ENCODE data around the gene NGDN. TPM values are rescaled to one million over a fixed set of nuclear protein-coding genes. Genes with fewer than 3 reads are reported as not detected.
"Not testable (repeated sequence)": the region's sequence is repeated elsewhere in the genome, so short reads cannot be mapped to it uniquely, and the experiment has no call there.

NGDN gene, protein sequence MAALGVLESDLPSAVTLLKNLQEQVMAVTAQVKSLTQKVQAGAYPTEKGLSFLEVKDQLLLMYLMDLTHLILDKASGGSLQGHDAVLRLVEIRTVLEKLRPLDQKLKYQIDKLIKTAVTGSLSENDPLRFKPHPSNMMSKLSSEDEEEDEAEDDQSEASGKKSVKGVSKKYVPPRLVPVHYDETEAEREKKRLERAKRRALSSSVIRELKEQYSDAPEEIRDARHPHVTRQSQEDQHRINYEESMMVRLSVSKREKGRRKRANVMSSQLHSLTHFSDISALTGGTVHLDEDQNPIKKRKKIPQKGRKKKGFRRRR
- polyA plus RNA-seq (ENCODE audit: low read depth in 6 of 6): 100 to 1,000 TPM in 1 of 6 donors, 10 to 100 TPM in 5; 54.2 to 105 (median 76.4) TPM

DNA sequence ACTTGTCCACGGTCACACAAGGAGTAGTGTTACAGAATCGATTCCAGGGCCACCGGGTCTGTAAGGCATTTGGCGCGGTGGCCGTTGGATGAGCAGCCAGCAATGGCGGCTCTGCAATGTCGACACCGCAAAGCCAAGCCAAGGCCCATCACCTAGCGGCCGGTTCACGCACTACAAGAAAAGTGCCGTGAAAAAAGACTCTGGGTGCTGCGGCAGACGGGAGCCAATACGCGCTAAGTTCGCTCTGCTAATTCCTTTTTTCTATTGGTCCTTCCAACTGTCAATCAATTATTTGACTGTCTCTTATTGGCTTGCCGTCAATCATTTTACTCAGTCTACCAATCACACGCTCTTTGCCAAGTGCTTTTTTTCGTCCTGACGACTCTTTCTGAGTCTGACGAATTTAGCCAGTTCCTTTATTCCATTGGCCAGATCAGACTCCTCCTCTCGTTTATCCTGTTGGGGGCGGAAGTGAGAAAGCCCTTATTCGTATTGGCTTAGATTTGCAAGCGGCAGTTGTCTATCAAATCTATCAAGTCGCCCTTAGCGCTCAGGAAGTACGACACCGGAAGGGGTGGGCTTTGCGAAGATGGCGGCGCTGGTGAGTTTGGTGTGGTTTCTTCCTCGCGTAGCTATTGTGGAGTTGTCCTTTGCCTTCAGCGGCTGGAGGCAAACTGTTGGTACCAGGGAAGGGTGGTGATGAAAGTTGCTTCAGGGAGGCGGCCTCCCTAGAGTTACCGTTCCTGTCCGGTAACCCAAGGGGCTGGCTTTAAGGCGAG is at the start of gene NGDN:
Gene NGDN (plus strand): TSS at position 577 of the 779 bp plus-strand sequence. CDS start 13 bp downstream, at position 590.
- no peak within 1 kb of the TSS for H3K27ac Mint-ChIP-seq
- DNase-seq (peak; percentile 95), ATAC-seq (ENCODE audit: low read depth in 2 of 2) (peak; percentile 87 to 90)
- peaks cover 6 to 7% (median 7%) of the 10 kb centered on the region in 3 donors for H3K4me1 Mint-ChIP-seq
- H3K4me3 Mint-ChIP-seq: peak within 1 kb of the TSS in 2 of 8 donors; percentile 52 to 54
- H3K36me3 Mint-ChIP-seq: peaks cover 10 to 11% of the 10 kb centered on the region in 2 donors
- H3K9me3 Mint-ChIP-seq: no peaks in the 10 kb centered on the region
- no peaks in the 10 kb centered on the region for H3K27me3 Mint-ChIP-seq

DNA sequence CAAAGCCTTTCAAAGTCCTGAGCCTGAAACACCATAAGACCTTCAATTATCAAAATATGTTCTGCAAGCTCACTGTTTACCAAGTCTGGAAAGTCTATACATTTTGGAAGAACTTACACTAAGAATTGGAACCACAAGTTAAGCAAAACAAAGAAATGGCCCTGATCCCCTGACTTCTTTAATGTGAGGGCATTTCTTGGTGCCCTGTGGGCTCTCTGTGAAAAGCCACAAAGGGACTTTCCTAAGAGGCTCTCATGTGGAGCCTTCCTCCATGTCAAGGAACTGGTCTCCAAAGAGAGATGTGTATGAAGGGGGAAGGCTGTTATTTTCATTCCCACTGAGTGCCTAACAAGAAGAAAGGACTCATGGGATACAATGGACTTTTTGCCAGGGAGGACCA is 47.9 kb upstream of the NGDN start:
- DNase-seq (no peak), ATAC-seq (ENCODE audit: low read depth in 2 of 2) (no peak)
- no peaks in the 10 kb centered on the region for H3K9me3 Mint-ChIP-seq
- H3K27me3 Mint-ChIP-seq: peaks cover 8 to 44% (median 38%) of the 10 kb centered on the region in 3 donors
- H3K36me3 Mint-ChIP-seq: no peaks in the 10 kb centered on the region
- H3K4me3 Mint-ChIP-seq: no peak overlapping the region
- H3K4me1 Mint-ChIP-seq: peaks cover 0 to under 1% (median 0%) of the 10 kb centered on the region in 3 donors
- H3K27ac Mint-ChIP-seq: no peak overlapping the region

DNA sequence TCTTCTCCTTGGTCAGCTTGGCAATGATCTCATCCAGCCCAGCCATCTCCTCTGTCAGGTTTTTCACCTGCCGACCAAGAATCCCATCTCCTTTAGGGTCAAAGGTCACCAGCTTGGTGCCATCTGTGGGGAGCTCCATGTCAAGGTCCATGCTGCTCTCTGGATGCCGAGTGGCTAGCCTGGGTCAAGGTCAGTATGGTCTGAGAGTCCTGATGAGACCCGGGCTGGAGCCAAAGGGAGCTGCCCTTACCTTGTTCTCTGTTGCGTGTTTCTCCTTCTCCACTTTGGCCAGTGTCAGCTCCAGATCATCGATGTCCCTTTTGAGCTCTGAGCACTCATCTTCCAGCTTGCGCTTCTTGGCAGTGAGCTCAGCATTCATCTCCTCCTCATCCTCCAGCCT is 45.8 kb upstream of the NGDN start:
- H3K4me1 Mint-ChIP-seq: peaks cover 0 to 4% (median 0%) of the 10 kb centered on the region in 3 donors
- ATAC-seq (ENCODE audit: low read depth in 2 of 2) (no peak), DNase-seq (no peak)
- H3K9me3 Mint-ChIP-seq: no peaks in the 10 kb centered on the region
- peaks cover 10 to 31% (median 27%) of the 10 kb centered on the region in 3 donors for H3K27me3 Mint-ChIP-seq
- no peaks in the 10 kb centered on the region for H3K36me3 Mint-ChIP-seq
- no peak overlapping the region for H3K4me3 Mint-ChIP-seq
- H3K27ac Mint-ChIP-seq: no peak overlapping the region

DNA sequence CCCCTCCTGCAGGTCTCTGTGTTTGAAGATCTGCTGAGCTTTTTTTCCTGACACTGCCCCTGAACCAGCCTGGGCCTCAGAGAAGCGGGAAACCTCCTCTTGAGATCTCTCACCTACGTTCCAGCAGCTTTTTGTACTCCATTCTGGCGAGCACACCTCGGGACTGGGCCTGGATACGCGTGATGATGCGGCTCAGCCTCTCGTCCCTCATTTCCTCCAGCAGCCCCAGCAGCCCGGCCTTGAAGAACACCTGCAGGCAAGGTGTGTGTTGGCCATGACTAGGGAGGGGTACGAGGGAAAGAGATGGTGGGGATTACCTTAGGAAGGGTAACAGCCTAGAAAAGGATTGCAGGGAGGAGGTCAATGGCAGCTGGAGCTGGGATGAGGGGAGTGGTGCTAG is 44.3 kb upstream of the NGDN start:
- no peak for DNase-seq
- peak overlapping the region in 1 of 6 donors; percentile 76 for H3K27ac Mint-ChIP-seq
- H3K36me3 Mint-ChIP-seq: no peaks in the 10 kb centered on the region
- ATAC-seq (ENCODE audit: low read depth in 2 of 2): no peak
- H3K4me3 Mint-ChIP-seq: no peak overlapping the region
- H3K27me3 Mint-ChIP-seq: peaks cover 9 to 22% (median 17%) of the 10 kb centered on the region in 3 donors
- H3K9me3 Mint-ChIP-seq: no peaks in the 10 kb centered on the region
- H3K4me1 Mint-ChIP-seq: peaks cover 0 to 4% (median 0%) of the 10 kb centered on the region in 3 donors

DNA sequence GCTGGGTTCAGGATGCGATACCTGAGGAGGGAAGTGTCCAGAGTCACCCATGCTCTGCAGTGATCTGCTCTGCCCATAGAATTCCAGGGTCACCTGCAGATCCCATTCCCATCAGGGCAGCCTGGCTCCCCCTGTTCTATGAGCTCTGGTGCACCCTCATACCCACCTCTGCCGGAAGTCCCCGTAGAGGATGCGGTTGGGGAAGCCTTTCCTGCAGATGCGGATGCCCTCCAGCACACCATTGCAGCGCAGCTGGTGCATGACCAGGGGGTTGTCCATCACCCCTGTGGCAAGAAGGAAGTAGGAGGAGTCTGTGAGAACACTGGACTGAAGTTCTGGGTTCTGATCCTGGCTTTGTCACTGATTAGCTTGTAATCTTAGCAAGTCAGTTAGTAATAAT is 43.7 kb upstream of the NGDN start:
- H3K27me3 Mint-ChIP-seq: peaks cover 8 to 23% (median 19%) of the 10 kb centered on the region in 3 donors
- H3K4me3 Mint-ChIP-seq: not testable (repeated sequence)

DNA sequence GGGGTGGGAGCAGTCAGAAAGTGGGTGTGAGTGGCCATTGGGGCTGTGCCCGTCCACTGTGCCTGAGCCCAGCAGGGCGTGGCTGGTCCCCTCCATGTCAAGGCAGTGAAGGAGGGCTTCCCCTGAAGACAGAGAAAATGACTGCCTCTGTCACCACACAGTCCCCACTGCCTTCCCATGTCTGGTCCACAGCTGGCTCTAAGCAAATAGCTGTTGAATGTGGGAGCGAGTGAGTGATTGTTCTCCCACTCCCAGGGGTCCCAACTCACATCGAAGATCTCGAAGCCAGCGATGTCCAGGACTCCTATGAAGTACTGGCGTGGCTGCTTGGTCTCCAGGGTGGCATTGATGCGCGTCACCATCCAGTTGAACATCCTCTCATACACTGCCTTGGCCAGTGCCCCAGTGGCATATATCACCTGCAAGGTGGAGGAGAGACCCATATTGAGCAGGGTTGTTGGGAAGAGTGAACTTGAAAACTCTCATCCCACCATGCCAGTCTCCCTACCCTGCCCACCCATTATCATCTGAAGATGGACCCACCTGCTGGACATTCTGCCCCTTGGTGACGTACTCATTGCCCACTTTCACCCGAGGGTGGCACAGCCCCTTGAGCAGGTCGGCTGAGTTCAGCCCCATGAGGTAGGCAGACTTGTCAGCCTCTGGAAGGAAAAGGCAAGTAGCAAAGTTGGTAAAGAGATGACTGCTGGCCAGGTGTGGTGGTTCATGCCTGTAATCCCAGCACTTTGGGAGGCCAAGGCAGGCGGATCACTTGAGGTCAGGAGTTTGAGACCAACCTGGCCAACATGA is 40.6 kb upstream of the NGDN start:
- Mint-ChIP-seq H3K36me3 (no peaks in the 10 kb centered on the region), H3K9me3 (peaks cover 0 to 2% (median 0%) of the 10 kb centered on the region in 7 donors), H3K4me3 (no peak overlapping the region), H3K4me1 (peaks cover 0 to 4% (median 0%) of the 10 kb centered on the region in 3 donors), H3K27ac (peak overlapping the region in 1 of 6 donors; percentile 58), H3K27me3 (peaks cover 14 to 47% (median 40%) of the 10 kb centered on the region in 3 donors)
- DNase-seq: no peak
- no peak for ATAC-seq (ENCODE audit: low read depth in 2 of 2)

More for the DNA sequence above, 43.7 kb upstream of the NGDN start:
- not testable (repeated sequence) for H3K9me3 Mint-ChIP-seq; H3K36me3 Mint-ChIP-seq; H3K4me1 Mint-ChIP-seq; DNase-seq; ATAC-seq (ENCODE audit: low read depth in 2 of 2)
- peak overlapping the region in 1 of 6 donors; percentile 89 for H3K27ac Mint-ChIP-seq

DNA sequence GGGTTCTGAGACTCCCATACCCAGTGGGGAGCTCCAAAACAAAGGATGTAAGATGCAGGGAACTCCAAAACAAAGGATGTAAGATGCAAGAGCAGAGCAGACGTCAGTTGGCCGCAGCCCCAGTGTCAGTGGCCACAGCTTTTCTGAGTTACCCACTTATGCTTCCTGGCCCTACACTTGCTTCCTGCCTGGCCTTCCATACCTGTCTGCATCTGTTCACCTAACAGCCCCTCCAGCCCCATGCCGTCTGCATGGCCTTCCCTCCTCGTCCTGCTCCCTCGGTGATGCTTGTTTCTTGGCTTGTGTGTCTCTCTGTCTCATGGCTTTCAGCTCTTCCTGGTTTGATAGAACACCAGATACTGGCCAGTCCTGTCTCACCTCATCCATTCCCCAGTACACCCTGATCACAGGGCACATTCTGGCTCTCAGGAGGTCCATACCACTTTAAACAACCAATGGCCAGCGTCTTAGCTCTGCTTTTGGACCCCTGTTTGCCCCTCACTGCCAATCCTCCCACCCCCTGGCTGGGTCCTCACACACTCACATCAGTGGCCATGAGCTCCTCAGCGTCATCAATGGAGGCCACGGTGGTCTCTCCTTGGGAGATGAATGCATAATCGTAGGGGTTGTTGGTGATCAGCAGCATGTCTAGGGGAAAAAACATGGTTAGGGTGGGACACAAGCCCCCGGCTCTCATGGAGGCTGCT is 39.3 kb upstream of the NGDN start:
- DNase-seq: no peak

DNA sequence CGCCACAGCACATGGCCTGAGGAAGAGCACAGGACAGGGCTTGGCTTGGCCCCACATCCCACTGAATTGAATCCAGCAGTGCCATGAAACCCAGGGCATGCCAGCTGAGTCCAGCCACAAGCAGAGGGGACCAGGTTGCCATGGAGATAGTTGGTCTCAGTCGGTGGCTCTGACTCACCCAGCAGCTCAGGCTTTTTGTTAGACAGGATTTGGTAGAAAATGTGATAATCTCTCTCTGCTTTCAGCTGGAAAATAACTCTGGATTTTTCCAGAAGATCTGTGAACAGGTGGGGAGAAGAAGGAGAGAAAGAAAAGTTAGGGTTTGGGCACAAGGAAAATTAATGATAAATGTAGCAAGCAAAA is 38.8 kb upstream of the NGDN start:
- Mint-ChIP-seq H3K27me3 (peaks cover 20 to 57% (median 48%) of the 10 kb centered on the region in 3 donors), H3K4me3 (no peak overlapping the region), H3K36me3 (no peaks in the 10 kb centered on the region), H3K4me1 (peaks cover 0 to 4% (median 0%) of the 10 kb centered on the region in 3 donors), H3K9me3 (peaks cover 0 to 2% (median 0%) of the 10 kb centered on the region in 7 donors), H3K27ac (no peak overlapping the region)
- DNase-seq: no peak
- no peak for ATAC-seq (ENCODE audit: low read depth in 2 of 2)

More for the DNA sequence above, 39.3 kb upstream of the NGDN start:
- no peak for ATAC-seq (ENCODE audit: low read depth in 2 of 2)
- Mint-ChIP-seq H3K9me3 (peaks cover 0 to 2% (median 0%) of the 10 kb centered on the region in 7 donors), H3K27ac (no peak overlapping the region), H3K4me3 (no peak overlapping the region), H3K27me3 (peaks cover 20 to 54% (median 43%) of the 10 kb centered on the region in 3 donors), H3K36me3 (no peaks in the 10 kb centered on the region), H3K4me1 (peaks cover 0 to 4% (median 0%) of the 10 kb centered on the region in 3 donors)

DNA sequence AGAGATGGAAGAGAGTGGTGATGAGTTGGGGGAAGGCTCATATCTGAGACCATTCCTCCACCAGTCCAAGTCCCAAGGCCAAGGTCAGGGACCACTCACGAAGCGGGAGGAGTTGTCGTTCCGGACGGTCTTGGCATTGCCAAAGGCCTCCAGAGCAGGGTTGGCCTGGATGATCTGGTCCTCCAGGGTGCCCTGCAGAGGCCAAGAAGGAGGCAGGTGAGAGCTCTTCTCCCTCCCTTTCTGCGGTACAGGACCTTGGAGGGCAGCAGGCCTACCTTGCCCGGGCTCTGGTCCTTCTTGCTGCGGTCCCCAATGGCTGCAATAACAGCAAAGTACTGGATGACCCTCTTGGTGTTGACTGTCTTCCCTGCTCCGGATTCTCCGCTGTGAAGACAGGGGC is 38.0 kb upstream of the NGDN start:
- peaks cover 20 to 57% (median 48%) of the 10 kb centered on the region in 3 donors for H3K27me3 Mint-ChIP-seq
- H3K9me3 Mint-ChIP-seq: peaks cover 0 to 2% (median 0%) of the 10 kb centered on the region in 7 donors
- peaks cover 0 to 4% (median 0%) of the 10 kb centered on the region in 3 donors for H3K4me1 Mint-ChIP-seq
- no peak overlapping the region for H3K4me3 Mint-ChIP-seq
- ATAC-seq (ENCODE audit: low read depth in 2 of 2): no peak
- DNase-seq: no peak
- H3K27ac Mint-ChIP-seq: no peak overlapping the region
- no peaks in the 10 kb centered on the region for H3K36me3 Mint-ChIP-seq

DNA sequence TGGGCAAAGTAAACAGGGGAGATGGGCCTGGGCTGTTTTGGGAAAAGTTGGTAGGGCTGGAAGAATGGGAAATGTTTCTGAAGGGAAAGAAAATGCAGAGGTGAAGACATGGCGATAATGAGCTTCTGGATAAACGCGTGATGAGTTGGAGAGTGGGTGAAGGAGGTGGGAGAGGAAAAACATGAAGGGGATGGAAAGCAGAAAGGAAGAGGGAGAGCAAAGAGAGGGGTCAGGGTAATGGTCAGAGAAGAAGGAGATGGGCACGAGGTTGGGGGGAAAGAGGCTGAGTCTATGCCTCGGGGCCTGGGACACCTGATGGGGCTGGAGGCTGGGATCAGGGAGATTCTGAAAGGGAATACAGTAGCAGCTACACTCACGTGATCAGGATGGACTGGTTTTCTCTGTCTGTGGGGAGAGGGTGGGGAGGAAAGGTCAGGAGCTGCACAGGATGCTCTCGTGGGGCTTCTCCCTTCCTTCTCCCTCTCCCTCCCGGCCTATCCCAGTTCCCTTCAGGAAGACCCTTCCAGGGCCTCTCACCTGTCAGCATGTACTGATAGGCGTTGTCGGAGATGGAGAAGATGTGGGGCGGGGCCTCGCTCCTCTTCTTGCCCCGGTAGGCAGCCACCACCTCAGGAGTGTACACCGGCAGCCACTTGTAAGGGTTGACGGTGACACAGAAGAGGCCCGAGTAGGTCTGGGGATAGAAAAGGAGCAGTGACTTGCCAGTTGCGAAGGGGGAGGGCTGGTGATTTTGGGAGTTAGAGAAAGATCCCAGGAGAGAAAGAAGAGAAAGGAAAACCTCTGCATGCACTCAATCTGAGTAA is 37.2 kb upstream of the NGDN start:
- Mint-ChIP-seq H3K9me3 (peaks cover 0 to 2% (median 0%) of the 10 kb centered on the region in 7 donors), H3K4me1 (no peaks in the 10 kb centered on the region), H3K27me3 (peaks cover 16 to 57% (median 48%) of the 10 kb centered on the region in 3 donors), H3K36me3 (no peaks in the 10 kb centered on the region), H3K4me3 (no peak overlapping the region), H3K27ac (no peak overlapping the region)
- ATAC-seq (ENCODE audit: low read depth in 2 of 2): no peak
- DNase-seq: no peak

DNA sequence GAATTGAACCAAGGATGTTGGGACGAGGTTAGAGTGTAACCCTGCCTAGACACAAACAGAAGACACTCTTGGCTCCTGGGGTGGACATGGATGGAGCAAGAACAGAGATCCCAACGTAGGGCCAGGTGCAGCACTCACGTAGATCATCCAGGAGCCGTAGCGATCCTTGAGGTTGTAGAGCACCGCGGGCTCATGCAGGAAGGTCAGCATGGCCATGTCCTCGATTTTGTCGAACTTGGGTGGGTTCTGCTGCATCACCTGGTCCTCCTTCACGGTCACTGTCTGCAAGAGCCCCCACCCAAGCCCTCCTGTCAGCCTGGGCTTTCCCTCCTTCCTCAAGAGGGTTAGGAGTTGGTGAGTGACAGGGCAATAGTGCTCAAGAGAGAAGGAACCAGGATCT is 36.6 kb upstream of the NGDN start:
- no peak for ATAC-seq (ENCODE audit: low read depth in 2 of 2)
- no peak for DNase-seq
- Mint-ChIP-seq H3K27ac (no peak overlapping the region), H3K36me3 (no peaks in the 10 kb centered on the region), H3K4me3 (no peak overlapping the region), H3K27me3 (peaks cover 16 to 57% (median 48%) of the 10 kb centered on the region in 3 donors), H3K9me3 (peaks cover 0 to 2% (median 0%) of the 10 kb centered on the region in 7 donors), H3K4me1 (no peaks in the 10 kb centered on the region)

DNA sequence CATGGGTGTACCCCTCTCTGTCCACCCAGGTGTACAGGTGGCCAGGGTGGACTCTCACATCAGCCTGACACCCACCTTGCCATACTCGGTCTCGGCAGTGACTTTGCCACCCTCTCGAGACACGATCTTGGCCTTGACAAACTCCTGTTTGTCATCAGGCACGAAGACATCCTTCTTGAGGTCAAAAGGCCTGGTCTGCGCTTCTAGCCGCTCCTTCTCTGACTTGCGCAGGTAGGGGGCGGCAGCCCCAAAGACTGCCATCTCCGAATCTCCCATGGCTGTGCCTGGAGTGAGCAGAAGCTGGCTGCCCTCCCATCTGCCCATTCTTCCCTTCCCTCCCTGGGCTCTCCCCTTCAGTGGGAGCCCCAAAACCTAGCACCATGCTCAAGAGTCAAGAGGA is 36.0 kb upstream of the NGDN start:
- Mint-ChIP-seq H3K36me3 (no peaks in the 10 kb centered on the region), H3K27ac (no peak overlapping the region), H3K9me3 (peaks cover 0 to 2% (median 0%) of the 10 kb centered on the region in 7 donors), H3K4me1 (no peaks in the 10 kb centered on the region), H3K27me3 (peaks cover 16 to 57% (median 48%) of the 10 kb centered on the region in 3 donors), H3K4me3 (no peak overlapping the region)
- no peak for ATAC-seq (ENCODE audit: low read depth in 2 of 2)
- no peak for DNase-seq
